ENCODE data around the gene CST11.
A peak's percentile ranks its signal among the peaks of the same experiment; 100 is the strongest.

The CST11 gene

DNA sequence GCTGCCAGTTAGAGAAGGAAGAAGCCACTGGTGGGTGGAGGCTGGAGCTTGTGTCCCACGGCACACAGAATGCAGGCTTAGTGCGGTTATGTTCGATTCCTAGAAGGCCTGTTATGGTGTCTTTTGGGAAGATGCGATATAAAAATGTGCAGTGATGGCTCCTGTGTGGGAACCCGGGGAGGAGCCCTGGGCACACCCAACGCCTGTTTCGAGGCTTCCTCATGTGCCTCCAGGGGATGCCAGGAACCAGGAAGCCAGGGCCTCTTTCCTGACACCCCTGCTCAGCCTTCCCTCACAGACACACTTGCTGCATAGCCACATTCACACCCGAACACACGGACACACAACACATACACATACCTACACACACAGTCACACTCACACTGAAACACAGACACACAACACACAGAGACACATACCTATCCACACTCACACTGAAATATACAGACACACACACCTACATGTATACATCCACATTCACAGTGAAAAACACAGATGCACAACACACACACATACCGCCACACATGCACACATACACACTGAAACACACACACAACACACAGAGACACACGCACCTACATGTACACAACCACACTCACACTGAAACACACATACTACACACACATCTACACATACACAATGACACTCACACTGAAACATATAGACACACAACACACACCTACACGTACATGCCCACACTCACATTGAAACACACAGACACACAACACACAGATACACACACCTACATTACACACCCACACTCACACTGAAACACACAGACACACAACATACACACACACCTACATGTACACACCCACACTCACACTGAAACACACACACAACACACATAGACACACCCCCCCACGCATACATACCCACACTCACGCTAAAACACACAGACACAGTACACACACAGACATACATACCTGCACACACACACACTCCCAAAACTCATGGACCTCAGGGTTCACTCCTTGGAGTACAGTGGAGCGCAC lies 1.2 kb upstream of the CST11 start:
- no peak for DNase-seq

DNA sequence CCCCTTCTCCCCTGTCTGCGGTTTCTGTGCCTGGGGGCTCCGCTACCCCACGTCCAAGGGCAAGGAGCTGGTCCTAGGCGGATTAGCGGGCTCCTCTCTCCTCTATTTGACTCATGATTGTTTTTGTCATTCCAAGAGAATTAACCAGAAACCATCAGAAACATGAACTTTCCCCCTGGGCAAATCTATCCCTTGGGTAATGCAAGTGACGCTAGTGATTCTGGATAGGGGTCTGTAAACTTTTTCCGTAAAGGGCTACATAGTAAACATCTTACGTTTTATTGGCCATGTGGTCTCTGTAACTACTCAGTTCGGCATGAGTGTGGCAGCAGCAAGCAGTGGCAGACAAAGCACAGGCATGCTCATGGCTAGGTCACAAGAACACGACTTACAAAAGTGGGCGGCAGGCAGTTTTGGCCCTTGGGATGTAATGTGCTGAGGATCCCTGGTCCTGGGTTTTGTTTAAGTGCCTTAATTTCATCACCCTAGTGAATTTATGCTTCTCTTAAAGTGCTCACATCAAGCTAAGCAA lies 654 bp downstream of the CST11 start:
- no peak for DNase-seq

DNA sequence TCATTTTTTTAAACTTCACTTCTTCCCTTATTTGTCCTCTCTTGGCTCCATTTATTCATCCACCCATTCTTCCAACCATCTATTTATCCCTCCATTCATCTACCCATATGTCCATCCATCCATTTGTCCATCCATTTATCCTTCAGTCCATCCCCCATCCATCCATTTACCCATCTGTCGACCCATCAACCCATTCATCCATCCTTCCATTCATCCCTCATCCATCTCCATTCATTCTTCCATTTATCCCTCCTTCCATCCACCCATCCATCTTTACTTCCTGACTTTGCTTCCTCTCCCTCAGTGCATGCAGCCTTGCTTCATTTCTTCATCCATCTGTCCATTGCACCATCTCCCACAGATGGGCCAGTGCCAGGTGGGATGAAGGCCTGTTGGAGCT lies 1.8 kb downstream of the CST11 start:
- no peak for DNase-seq

DNA sequence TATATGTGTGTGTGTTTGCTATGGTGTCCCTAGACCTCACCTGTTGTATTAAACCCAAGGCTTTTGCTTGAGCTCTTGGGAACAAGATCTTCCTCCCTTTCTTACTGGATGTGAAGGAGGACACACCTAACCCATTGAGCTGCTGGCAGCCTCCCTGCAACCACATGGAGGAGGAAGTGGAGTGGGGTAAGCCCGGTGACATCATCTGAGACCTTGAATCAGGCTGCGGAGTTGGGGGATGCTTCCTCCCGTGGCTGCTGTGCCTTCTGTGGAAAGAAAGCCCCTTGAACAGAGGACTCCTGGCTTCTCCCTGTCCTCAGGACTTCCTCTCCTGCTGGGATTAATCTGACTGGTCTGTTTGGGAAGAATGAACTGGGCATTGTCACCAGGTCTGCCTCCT lies 3.3 kb downstream of the CST11 start:
- DNase-seq = no peak

DNA sequence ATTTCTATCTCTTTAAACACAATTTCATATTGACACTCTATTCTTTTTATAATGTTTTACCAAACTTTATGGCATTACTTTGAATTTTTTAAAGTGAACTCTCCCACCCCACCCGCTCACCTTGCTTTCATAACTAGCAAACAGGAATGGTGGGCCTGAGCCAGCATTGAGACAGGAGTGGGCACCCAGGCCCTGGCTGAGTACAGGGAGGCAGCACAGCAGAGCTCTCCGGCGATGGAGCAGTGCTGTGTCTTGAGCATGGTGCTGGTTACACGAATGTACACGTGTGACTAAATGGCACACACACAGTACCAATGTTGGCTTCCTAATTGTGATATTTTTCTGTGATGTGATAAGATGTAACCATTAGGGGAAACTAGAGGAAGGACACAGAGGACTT lies 4.5 kb downstream of the CST11 start:
- DNase-seq = no peak

DNA sequence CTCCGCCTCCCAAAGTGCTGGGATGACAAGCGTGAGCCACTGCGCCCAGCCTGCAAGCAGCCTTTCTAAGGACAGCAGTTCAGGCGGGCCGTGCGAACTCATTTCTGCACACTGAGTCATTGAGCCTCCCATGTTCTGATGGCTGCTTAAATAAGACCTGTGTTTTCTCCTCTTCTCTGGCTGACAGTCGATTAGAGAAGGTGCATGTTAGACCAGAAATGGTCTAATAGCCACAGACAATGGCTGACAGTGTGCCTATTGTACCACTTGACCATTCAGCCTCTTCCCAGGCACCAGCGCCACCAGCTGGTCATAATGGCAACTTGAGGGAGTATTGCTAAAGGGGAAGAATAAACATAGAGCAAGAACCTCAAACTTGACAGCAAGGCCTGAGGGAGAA lies 6.2 kb downstream of the CST11 start:
- DNase-seq = peak; percentile 51

DNA sequence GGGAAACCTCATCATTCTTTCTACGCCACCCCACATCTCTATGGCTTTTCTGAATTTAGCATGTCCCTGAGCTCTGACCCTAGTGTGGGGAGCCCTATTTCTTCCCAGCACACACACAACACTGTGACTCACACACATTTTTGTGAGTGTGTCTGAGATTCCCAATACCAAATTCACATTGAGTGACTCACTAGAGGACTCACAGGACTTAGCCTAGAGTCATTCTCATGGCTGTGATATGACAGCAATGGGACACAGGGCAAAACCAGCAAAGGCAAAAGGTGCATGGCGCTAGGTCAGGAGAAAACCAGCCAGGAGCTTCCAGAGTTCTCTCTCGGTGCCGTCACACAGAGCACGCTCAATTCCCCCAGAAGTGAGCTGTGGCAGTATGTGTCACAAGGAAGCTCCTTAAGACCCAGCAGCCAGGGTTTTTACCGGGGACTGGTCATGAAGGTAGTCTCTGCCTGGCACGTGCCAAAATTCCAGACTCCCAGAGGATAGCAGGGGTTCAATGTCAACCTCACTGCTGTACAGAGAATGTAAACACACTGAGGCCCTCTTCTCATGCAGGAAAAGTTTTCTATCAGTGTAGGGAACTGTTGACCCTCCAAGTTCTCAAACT lies 7.0 kb downstream of the CST11 start:
- no peak for DNase-seq

DNA sequence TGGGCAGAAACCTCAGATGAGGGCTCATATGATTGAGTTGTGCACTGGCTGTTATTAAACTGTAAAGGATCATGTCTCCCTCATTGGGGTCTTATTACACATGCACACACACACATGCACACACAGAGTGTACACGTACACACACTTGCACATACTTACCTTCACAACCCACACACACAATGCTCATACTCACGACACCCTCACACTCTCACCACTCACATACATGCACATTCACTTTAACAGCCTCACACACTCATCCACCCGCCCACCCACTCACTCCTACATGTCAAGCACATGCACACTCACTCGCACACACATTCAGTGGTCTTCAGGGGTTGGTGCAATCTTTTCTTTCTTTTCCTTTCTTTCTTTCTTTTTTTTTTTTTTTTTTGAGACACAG lies 7.8 kb downstream of the CST11 start:
- no peak for DNase-seq

DNA sequence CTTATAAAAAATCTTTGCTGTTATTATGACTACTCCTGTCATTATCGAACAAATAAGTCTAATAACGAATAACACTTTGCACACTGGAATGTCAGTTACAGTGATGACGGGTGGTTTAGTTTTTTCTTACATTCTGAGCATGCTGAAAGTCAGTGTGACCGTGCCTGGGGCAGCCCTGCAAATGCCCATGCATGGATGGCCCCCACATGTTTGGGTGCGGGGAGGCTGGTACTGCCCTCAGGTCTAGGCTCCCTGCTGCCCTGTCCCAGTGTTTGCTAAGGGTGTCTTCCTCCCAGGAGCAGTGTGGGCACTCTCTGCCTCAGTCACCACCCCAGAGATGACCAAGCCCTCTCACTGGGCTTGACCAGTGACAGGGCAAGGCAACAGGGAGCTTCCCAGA lies 10.2 kb downstream of the CST11 start:
- no peak for DNase-seq

DNA sequence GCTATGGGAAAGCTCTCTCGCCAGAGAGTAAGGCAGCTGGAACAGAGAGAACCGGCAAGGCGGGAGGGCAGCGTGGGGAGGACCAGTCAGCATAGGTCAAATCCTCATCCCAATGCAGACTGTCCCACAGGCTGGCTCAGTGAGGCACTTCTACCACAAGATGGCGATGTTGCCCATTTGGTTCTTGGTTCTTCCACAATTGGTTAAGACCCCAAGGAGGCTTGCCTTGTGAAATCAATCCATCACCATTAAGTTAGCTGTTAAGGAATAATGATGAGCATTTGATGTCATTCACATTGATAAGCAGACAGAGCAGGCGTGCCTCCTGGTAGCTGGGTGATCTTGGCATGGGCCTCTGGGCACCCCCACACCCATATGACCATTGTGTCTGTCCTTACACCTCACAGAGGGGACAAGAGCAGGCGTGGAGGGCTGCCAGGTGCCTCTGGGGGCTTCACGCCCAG lies 10.8 kb downstream of the CST11 start:
- peak; percentile 23 for DNase-seq

DNA sequence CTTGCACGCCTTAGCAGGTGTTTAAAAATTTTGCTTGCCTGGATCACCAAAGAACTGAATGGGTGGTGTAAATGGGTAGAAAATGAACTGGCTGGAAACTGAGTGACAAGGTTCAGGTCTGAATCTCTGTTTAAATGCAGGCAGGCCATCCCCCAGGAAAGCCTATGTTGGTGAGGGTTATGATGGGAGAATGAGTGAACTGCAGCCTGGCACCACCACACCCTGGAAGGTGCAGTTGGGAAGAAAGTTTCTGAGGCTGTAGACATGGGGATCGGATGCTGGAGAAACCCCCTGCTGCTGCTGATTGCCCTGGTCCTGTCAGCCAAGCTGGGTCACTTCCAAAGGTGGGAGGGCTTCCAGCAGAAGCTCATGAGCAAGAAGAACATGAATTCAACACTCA lies 12.7 kb downstream of the CST11 start:
- no peak for DNase-seq

DNA sequence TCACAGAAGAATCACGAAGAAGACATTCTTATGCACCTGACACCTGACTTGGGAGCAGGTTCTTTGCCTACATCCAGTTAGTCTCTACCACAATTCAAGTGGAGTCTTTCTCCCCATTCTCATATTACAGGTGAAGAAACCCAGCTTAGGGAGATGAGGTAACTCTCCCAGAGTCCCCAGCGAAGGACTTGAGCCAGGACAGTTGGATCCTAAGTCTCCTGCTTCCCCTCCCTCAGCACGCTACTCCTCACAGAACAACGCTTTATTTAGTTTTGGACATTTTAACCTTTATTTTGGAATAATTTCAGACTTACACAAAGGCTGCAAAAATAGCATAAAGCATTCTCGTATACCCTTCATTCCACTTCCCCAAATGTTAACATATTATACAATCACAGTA lies 14.0 kb downstream of the CST11 start:
- DNase-seq = no peak

DNA sequence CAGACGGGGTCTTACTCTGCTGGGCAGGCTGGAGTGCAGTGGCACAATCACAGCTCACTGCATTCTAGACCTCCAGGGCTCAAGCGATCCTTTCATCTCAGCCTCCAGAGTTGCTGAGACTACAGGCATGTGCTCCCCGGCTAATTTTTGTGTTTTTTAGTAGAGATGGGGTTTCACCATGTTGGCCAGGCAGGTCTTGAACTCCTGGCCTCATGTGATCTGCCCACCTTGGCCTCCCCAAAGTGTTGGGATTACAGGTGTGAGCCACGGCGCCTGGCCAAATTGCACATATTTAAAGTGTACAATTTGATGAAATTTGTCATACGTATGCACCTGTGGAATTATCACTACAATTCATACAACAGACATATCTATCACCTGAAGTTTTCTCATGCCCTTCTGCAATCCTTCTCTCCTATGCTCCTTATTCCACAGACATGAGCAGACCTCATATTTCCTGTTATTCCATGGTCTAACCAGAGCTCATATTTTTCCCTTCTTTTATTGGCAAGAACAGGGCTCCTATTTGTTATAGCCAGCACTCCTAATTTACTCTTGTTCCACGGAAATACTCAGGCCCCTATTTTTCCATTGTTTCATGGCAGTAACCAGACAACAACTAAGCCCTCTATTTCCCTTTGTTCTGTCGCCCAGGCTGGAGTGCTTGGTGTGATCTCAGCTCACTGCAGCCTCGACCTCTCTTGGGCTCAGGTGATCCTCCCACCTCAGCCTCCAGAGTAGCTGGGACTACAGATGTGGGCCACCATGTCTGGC lies 15.4 kb downstream of the CST11 start:
- no peak for DNase-seq

DNA sequence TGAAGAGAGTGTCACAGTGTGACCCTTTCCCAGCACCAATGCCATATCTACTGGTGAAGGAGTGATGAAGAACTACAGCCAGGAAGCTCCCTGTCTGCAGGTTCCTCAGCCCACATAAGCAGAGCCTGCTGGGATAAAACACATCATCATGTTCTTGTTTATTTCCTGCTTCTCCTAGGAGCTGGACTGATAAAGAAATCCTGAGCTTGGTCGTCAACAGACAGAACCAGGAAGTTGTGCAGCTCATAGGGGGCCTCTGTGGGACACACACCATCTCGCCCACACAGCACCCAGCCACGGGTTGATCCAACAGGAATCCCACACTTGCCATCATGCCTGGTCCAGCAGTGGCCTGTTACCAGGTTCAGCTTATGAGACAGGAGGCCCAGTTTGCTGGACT lies 16.0 kb downstream of the CST11 start:
- DNase-seq = no peak

DNA sequence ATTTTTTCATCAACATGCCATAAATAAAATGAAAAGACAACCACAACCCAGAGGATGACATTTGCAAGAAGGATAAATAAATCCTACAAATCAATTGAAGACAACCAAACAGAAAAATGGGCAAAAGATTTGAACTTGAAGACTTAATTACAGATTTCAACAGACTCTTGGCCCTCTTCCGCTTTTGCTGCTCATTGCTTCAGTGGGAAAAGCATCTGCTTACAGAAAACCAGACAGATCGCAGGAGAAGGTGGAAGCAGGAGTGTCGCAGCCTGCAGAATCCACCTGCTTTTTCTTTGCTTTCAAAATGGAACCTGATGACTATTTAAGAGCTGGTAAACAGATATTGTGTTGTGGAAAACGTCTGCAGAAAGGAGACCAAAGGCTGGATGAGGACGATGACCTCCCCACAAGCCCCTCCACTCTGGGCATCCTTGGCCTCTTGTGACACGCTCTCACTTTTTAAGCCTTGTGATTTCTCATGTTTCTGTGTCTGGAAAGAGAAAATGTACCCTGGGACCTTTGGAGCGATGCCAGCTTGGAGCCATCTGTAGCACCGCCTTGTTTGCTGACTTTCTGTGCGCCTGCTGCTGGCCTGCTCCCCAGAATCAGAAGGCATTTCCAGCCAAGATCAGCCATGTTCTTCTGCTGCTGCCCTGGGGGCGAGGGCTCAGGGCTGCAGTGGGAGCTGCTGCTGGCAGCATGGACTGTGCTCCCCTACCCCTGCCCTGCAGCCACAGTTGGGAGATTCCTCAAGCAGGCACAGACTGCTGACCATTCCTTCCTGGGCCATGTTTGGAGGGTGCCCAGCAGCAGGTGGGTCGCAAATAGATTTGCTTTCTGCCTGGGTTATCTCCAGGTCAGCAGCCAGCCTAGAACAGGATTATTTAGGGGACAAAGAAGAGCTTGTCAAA lies 16.8 kb downstream of the CST11 start:
- peak; percentile 42 for DNase-seq

DNA sequence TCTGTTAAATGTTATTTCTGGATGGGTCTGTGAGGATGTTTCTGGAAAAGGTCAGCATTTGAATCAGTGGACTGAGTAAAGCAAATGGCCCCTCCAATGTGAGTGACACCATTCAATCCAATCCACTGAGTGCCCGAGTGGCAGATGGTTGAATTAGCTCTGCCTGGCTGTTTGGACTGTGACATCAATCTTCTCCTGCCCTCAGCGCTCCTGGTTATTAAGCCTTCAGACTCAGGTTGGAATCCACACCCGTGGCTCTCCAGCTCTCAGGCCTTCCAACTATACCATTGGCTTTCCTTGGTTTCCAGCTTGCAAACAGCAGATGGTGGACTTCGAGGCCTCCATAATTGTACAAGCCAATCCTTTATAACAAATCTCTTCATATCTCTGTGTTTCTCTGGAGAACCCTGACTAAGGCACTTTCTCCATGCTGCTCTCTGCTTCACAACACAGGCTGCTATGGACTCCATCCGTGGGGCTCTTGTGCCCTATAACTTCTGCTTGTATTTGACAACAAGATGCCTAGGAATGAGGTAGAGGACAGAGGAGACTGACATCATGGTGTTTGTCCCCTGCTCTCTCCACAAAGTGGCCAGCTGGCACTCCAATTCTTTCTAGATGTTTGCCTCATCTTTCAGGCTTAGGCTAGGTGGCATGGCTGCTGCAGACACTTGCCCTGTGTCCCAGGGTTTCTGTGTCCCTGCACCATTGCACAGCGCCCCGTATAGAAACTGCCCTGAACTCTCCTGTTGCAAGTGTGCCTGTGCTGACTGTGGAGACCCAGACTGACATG lies 18.0 kb downstream of the CST11 start:
- no peak for DNase-seq

DNA sequence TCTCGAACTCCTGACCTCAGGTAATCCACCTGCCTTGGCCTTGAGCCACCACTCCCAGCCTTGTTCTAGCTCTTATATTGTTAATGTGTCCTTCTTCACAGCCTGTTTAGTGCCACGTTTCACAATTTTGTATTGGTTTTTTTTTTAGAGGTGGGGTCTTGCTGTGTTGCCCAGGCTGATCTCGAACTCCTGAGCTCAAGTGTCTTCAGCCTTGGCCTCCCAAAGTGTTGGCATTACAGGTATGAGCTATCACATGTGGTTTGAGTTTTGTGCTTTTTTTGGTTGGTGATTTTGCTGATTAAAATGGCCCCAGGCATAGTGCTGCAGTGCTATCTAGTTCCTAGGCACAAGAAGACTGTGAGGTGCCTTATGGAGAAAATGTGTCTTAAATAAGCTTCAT lies 19.0 kb downstream of the CST11 start:
- DNase-seq = no peak

DNA sequence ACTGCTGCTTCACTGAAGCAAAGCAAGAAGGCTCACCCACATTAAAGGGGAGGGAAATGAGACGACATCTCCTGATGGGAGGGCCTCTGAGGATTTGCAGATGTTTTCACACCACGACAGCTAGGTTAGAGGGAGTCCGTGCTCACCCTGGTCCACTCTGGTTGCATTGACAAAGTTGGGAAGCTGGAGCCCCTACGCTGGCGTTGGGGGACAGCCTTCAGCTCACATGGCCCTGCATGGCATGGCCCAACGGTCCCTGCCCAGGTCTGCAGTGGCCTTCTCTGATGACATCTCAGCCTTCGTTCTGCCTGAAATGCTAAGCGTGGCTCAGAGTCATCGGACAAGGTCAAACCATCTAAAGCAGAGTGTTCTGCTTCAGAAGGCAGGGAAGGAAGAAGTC lies 27.5 kb downstream of the CST11 start:
- DNase-seq = no peak

DNA sequence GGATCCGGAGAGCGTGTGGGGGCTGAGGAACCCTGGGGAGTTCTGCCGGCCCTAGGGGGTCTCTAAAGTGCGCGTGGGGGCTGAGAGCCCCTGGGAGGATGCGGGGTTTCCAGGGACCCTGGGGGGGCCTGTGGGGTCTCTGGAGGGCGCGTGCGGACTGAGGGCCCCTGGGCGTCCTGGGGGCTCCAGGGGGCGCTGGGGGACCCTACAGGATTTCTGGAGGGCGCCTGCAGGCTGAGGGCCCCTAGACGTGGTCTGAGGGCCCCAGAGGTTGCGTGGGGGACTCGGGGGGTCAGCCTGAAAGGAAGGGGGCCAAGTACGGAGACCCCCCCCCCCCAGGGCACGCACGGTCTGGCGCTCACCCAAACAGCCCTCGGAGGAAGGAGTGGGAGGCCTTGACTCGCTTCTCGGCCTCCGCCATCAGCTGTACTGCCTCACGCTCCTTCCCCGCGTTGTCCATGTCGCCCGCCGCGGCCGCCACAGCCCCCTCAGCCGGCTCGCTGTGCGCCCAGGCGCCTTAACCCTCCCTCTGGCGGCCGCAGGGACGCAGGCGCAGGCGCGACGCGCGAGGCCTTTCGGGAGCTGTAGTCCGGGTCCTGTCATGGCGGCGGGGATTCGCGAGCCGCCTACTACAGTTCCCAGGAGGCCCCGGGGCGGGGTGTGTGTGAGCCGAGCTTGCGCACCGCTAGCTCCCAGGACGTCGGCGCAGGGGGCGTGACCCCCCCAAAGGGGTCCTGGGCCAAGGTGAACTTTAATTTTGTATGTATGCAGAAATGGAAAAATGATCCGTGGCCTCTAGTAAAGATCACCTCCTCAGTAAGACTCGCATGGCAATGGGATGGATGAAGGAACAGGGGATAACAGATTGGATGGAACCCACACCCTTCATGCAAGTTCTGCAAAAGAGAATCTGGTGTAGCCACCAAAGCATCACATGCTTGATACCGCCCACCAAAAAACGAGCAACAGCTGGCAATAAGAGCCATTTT lies 31.4 kb downstream of the CST11 start, which contains the start of gene NAPB:
NAPB (minus strand) TSS at position 546 of the 989 bp plus-strand sequence; CDS start at position 460, 86 bp downstream.
- DNase-seq = peak; percentile 92

Data from NCI-H774 (cell line).